ENCODE measurements around the gene TRIM3.

DNA sequence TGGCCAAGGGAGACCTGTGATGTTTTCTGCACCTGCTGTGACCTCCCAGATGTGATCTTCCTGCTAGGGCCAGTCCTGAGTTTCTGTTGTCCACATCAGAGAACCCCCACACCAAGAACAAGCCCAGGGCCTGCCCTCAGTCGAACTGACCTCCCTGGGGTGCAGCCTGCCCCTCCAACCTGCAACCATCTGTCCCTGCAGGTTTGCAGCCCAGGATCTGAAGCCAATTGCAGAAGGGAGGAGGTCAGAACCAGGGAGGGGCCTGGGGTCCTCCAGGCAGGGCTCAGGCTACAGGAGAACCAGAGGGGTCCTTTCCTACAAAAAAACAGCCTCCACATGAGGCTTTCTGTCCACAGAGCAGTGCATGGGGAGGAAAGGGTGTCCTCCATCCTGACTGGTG is 807 bp downstream of the TRIM3 start:
- TF ChIP-seq CTCF (IDR thresholded peaks at IDR 0.05; ENCODE audit: low read depth, low read length): no peak
- no peak for TF ChIP-seq EZH2phosphoT487 (IDR thresholded peaks at IDR 0.05; ENCODE audit: low read depth)

Data from OCI-LY3 (cell line).